Hematopoietic multipotent progenitor cell treated with erythropoietin and hydrocortisone succinate and interleukin-3 and kit ligand, for 8 days (in vitro differentiated cells): ENCODE measurements around the gene EGLN3.
"Not testable (repeated sequence)": the region's sequence is repeated elsewhere in the genome, so short reads cannot be mapped to it uniquely, and the experiment has no call there.

ENCODE experiments used
- DNase-seq: peaks from one replicate; pipeline ENCODE4 v3.0.0-alpha.2; 2015

The EGLN3 gene

GRCh38 chr14:33950320-33951182, at the start of gene EGLN3:
Gene EGLN3, minus strand, starts transcription at chr14:33951074. Its CDS starts 322 bp downstream, at chr14:33950752.
- DNase-seq: peak; percentile 75

- DNase-seq: no peak
These were observed 49.5 kb upstream of the EGLN3 start for GRCh38 chr14:34000396-34000795.

- no peak for DNase-seq
These were observed 49.0 kb upstream of the EGLN3 start for GRCh38 chr14:33999771-34000291.

GRCh38 chr14:33997611-33998010, 46.7 kb upstream of the EGLN3 start:
- DNase-seq: no peak

GRCh38 chr14:33996462-33996861, 45.6 kb upstream of the EGLN3 start:
- DNase-seq: no peak

GRCh38 chr14:33993246-33993645, 42.4 kb upstream of the EGLN3 start:
- DNase-seq: no peak

- DNase-seq: no peak
These were observed 41.6 kb upstream of the EGLN3 start for GRCh38 chr14:33992274-33993007.

GRCh38 chr14:33990790-33991189, 39.9 kb upstream of the EGLN3 start:
- DNase-seq: no peak

- no peak for DNase-seq
These were observed 36.7 kb upstream of the EGLN3 start for GRCh38 chr14:33987565-33988080.

- DNase-seq: no peak
These were observed 35.9 kb upstream of the EGLN3 start for GRCh38 chr14:33986804-33987203.

GRCh38 chr14:33985242-33985641, 34.4 kb upstream of the EGLN3 start:
- DNase-seq: peak; percentile 9

GRCh38 chr14:33979613-33980276, 28.9 kb upstream of the EGLN3 start:
- DNase-seq: no peak

GRCh38 chr14:33978892-33979612, 28.2 kb upstream of the EGLN3 start:
- no peak for DNase-seq

GRCh38 chr14:33972583-33973081, 21.8 kb upstream of the EGLN3 start:
- DNase-seq: no peak

GRCh38 chr14:33969846-33970245, 19.0 kb upstream of the EGLN3 start:
- not testable (repeated sequence) for DNase-seq

- DNase-seq: no peak
These were observed 17.8 kb upstream of the EGLN3 start for GRCh38 chr14:33968722-33969121.

GRCh38 chr14:33967138-33967537, 16.3 kb upstream of the EGLN3 start:
- no peak for DNase-seq

GRCh38 chr14:33966276-33966675, 15.4 kb upstream of the EGLN3 start:
- DNase-seq: peak; percentile 20

- DNase-seq: peak; percentile 47
These were observed 13.9 kb upstream of the EGLN3 start for GRCh38 chr14:33964599-33965317.

GRCh38 chr14:33963892-33964291, 13.0 kb upstream of the EGLN3 start:
- DNase-seq: no peak

- not testable (repeated sequence) for DNase-seq
These were observed 11.6 kb upstream of the EGLN3 start for GRCh38 chr14:33962466-33962865.
